BLaER1 treated with 17β-estradiol and CSF1 and Interleukin-3, amounts not matched to agents 10 nM and 100 nM (cell line): ENCODE results near the gene MAP2K5.

Experiments
- H3K27ac ChIP-seq, 11 experiments: shearing (Covaris generic); formaldehyde crosslinking; 2 replicates each; pipeline ENCODE4 v1.8.1; 2022
- H3K27me3 ChIP-seq, 11 experiments: shearing (Covaris generic); formaldehyde crosslinking; 2 replicates each; pipeline ENCODE4 v1.8.1; 2022
- H3K36me3 ChIP-seq, 11 experiments: shearing (Covaris generic); formaldehyde crosslinking; 2 replicates each; pipeline ENCODE4 v1.8.1; 2022
- H3K4me1 ChIP-seq, 10 experiments: shearing (Covaris generic); formaldehyde crosslinking; 2 replicates each; pipeline ENCODE4 v1.8.1; 2022
- H3K4me2 ChIP-seq, 11 experiments: shearing (Covaris generic); formaldehyde crosslinking; 2 replicates each; pipeline ENCODE4 v1.8.1; 2022
- H3K4me3 ChIP-seq, 10 experiments: shearing (Covaris generic); formaldehyde crosslinking; 2 replicates each; pipeline ENCODE4 v1.8.1; 2022
- H3K9ac ChIP-seq, 11 experiments: shearing (Covaris generic); formaldehyde crosslinking; 2 replicates each; pipeline ENCODE4 v1.8.1; 2022
- H3K9me3 ChIP-seq, 11 experiments: shearing (Covaris generic); formaldehyde crosslinking; replicated peaks in 1 of 11; 2 replicates each; pipeline ENCODE4 v1.8.1; 2022
- H4K20me1 ChIP-seq, 11 experiments: shearing (Covaris generic); formaldehyde crosslinking; 2 replicates each; pipeline ENCODE4 v1.8.1; 2022
- Cebpa-rat ChIP-seq, 11 experiments: shearing (Covaris generic); IDR thresholded peaks; 2 replicates each; pipeline ENCODE4 v1.8.1; 2022

Gene MAP2K5

GRCh38 chr15:67828969-67829646 lies 286.6 kb downstream of the MAP2K5 start:
- no peak overlapping the region for H3K4me2 ChIP-seq
- H3K4me1 ChIP-seq, result peaks cover 15 to 27% (median 23%) of the 10 kb centered on the region in 10 experiments
- peaks cover 0 to 7% (median 0%) of the 10 kb centered on the region in 11 experiments; a peak in 3 of 22 replicates for H3K36me3 ChIP-seq
- H3K27ac ChIP-seq, result no peak overlapping the region
- peaks cover 93 to 100% (median 100%) of the 10 kb centered on the region in 11 experiments for H3K27me3 ChIP-seq
- H3K9ac ChIP-seq, result no peak overlapping the region
- H4K20me1 ChIP-seq, result peaks cover 0 to 33% (median 8%) of the 10 kb centered on the region in 11 experiments; a peak in 12 of 22 replicates
- no peak for TF ChIP-seq Cebpa-rat (IDR thresholded peaks at IDR 0.05)
- H3K9me3 ChIP-seq, result peaks cover 50 to 66% (median 63%) of the 10 kb centered on the region in 11 experiments
- H3K4me3 ChIP-seq, result peak overlapping the region in 2 of 10 experiments; percentile 6 to 28; a peak in 1 of 20 replicates

- Histone ChIP-seq H3K36me3 (peaks cover 0 to 7% (median 0%) of the 10 kb centered on the region in 11 experiments; a peak in 3 of 22 replicates), H3K27me3 (peaks cover 93 to 100% (median 100%) of the 10 kb centered on the region in 11 experiments)
- no peak for TF ChIP-seq Cebpa-rat (IDR thresholded peaks at IDR 0.05)
Observed at GRCh38 chr15:67829647-67830504, 287.4 kb downstream of the MAP2K5 start.

GRCh38 chr15:67831363-67831762 lies 288.9 kb downstream of the MAP2K5 start:
- TF ChIP-seq Cebpa-rat (IDR thresholded peaks at IDR 0.05), result no peak
- Histone ChIP-seq H4K20me1 (peaks cover 0 to 43% (median 18%) of the 10 kb centered on the region in 11 experiments; a peak in 14 of 22 replicates), H3K27me3 (peaks cover 93 to 100% (median 100%) of the 10 kb centered on the region in 11 experiments), H3K4me1 (peaks cover 35 to 49% (median 44%) of the 10 kb centered on the region in 10 experiments), H3K4me2 (no peak overlapping the region), H3K36me3 (peaks cover 0 to 7% (median 0%) of the 10 kb centered on the region in 11 experiments; a peak in 3 of 22 replicates), H3K4me3 (no peak overlapping the region), H3K9ac (no peak overlapping the region), H3K27ac (no peak overlapping the region), H3K9me3 (peaks cover 40 to 45% (median 45%) of the 10 kb centered on the region in 11 experiments)

More at GRCh38 chr15:67829647-67830504, 287.4 kb downstream of the MAP2K5 start:
- H4K20me1 ChIP-seq, result peaks cover 0 to 33% (median 6%) of the 10 kb centered on the region in 11 experiments; a peak in 10 of 22 replicates
- H3K27ac ChIP-seq, result no peak overlapping the region
- no peak overlapping the region for H3K4me3 ChIP-seq
- no peak overlapping the region for H3K4me2 ChIP-seq
- peaks cover 50 to 59% (median 56%) of the 10 kb centered on the region in 11 experiments for H3K9me3 ChIP-seq
- peaks cover 22 to 35% (median 30%) of the 10 kb centered on the region in 10 experiments for H3K4me1 ChIP-seq
- no peak overlapping the region for H3K9ac ChIP-seq

- Histone ChIP-seq H4K20me1 (peaks cover 0 to 43% (median 18%) of the 10 kb centered on the region in 11 experiments; a peak in 14 of 22 replicates), H3K36me3 (peaks cover 0 to 7% (median 0%) of the 10 kb centered on the region in 11 experiments; a peak in 2 of 22 replicates), H3K4me3 (no peak overlapping the region; a peak in 1 of 20 replicates), H3K4me2 (peak overlapping the region in 10 of 11 experiments; percentile 86 to 98 (median 94); a peak in 17 of 22 replicates), H3K9me3 (peaks cover 33 to 38% (median 38%) of the 10 kb centered on the region in 11 experiments), H3K4me1 (peaks cover 35 to 53% (median 44%) of the 10 kb centered on the region in 10 experiments), H3K27ac (no peak overlapping the region), H3K9ac (no peak overlapping the region), H3K27me3 (peaks cover 89 to 100% (median 99%) of the 10 kb centered on the region in 11 experiments)
- no peak for TF ChIP-seq Cebpa-rat (IDR thresholded peaks at IDR 0.05)
Observed at GRCh38 chr15:67832031-67832551, 289.6 kb downstream of the MAP2K5 start.

- no peak for TF ChIP-seq Cebpa-rat (IDR thresholded peaks at IDR 0.05)
- H3K27ac ChIP-seq, result no peak overlapping the region
- H3K4me3 ChIP-seq, result peak overlapping the region; percentile 47 to 66 (median 58)
- H3K9me3 ChIP-seq, result peaks cover 23 to 28% (median 27%) of the 10 kb centered on the region in 11 experiments
- H3K4me2 ChIP-seq, result peak overlapping the region; percentile 86 to 98 (median 94)
- peak overlapping the region in 1 of 11 experiments; percentile 56; a peak in 2 of 22 replicates for H3K9ac ChIP-seq
- H3K36me3 ChIP-seq, result peaks cover 0 to 7% (median 0%) of the 10 kb centered on the region in 11 experiments; a peak in 1 of 22 replicates
- peaks cover 0 to 43% (median 18%) of the 10 kb centered on the region in 11 experiments; a peak in 14 of 22 replicates for H4K20me1 ChIP-seq
- peaks cover 35 to 55% (median 44%) of the 10 kb centered on the region in 10 experiments for H3K4me1 ChIP-seq
- H3K27me3 ChIP-seq, result peaks cover 90 to 100% (median 100%) of the 10 kb centered on the region in 11 experiments
Observed at GRCh38 chr15:67832897-67833709, 290.6 kb downstream of the MAP2K5 start.

GRCh38 chr15:67833710-67834511 lies 291.4 kb downstream of the MAP2K5 start:
- Histone ChIP-seq H3K27me3 (peaks cover 91 to 100% (median 100%) of the 10 kb centered on the region in 11 experiments), H3K9me3 (peaks cover 14 to 20% (median 19%) of the 10 kb centered on the region in 11 experiments), H4K20me1 (peaks cover 0 to 43% (median 18%) of the 10 kb centered on the region in 11 experiments; a peak in 14 of 22 replicates), H3K9ac (peak overlapping the region in 7 of 11 experiments; percentile 31 to 56 (median 40); a peak in 7 of 22 replicates), H3K4me1 (peaks cover 42 to 63% (median 52%) of the 10 kb centered on the region in 10 experiments), H3K27ac (no peak overlapping the region), H3K4me3 (peak overlapping the region; percentile 47 to 66 (median 58)), H3K4me2 (peak overlapping the region; percentile 86 to 98 (median 94)), H3K36me3 (peaks cover 0 to 2% (median 0%) of the 10 kb centered on the region in 11 experiments; a peak in 1 of 22 replicates)
- TF ChIP-seq Cebpa-rat (IDR thresholded peaks at IDR 0.05), result no peak
